ENCODE data around the gene CYP4F11.
"Not testable (repeated sequence)": the region's sequence is repeated elsewhere in the genome, so short reads cannot be mapped to it uniquely, and the experiment has no call there.

The CYP4F11 gene

GRCh38 chr19:15873771-15874170 lies 60.6 kb downstream of the CYP4F11 start:
- not testable (repeated sequence) for DNase-seq

GRCh38 chr19:15871570-15871969 lies 62.8 kb downstream of the CYP4F11 start:
- peak in 1 of 2 donors; percentile 1 for DNase-seq

- DNase-seq: no peak
Measured at GRCh38 chr19:15869873-15870272, 64.5 kb downstream of the CYP4F11 start.

GRCh38 chr19:15869109-15869555 lies 65.2 kb downstream of the CYP4F11 start:
- DNase-seq: peak; percentile 37 to 59

- no peak for DNase-seq
Measured at GRCh38 chr19:15866636-15867035, 67.7 kb downstream of the CYP4F11 start.

GRCh38 chr19:15864824-15865223 lies 69.5 kb downstream of the CYP4F11 start:
- no peak for DNase-seq

GRCh38 chr19:15863272-15863671 lies 71.1 kb downstream of the CYP4F11 start:
- no peak for DNase-seq

- no peak for DNase-seq
Measured at GRCh38 chr19:15862444-15862843, 71.9 kb downstream of the CYP4F11 start.
